ENCODE results near the gene ZNF512B.
"Not testable (repeated sequence)": the region's sequence is repeated elsewhere in the genome, so short reads cannot be mapped to it uniquely, and the experiment has no call there.

The ZNF512B gene, protein sequence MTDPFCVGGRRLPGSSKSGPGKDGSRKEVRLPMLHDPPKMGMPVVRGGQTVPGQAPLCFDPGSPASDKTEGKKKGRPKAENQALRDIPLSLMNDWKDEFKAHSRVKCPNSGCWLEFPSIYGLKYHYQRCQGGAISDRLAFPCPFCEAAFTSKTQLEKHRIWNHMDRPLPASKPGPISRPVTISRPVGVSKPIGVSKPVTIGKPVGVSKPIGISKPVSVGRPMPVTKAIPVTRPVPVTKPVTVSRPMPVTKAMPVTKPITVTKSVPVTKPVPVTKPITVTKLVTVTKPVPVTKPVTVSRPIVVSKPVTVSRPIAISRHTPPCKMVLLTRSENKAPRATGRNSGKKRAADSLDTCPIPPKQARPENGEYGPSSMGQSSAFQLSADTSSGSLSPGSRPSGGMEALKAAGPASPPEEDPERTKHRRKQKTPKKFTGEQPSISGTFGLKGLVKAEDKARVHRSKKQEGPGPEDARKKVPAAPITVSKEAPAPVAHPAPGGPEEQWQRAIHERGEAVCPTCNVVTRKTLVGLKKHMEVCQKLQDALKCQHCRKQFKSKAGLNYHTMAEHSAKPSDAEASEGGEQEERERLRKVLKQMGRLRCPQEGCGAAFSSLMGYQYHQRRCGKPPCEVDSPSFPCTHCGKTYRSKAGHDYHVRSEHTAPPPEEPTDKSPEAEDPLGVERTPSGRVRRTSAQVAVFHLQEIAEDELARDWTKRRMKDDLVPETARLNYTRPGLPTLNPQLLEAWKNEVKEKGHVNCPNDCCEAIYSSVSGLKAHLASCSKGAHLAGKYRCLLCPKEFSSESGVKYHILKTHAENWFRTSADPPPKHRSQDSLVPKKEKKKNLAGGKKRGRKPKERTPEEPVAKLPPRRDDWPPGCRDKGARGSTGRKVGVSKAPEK

GRCh38 chr20:63969838-63970713, at the start of gene ZNF512B:
ZNF512B (minus strand) TSS chr20:63969930; CDS start chr20:63967950, 1,980 bp downstream.
- H3K4me3 ChIP-seq (ENCODE audit: low read depth, low read length): peak within 1 kb of the TSS; percentile 70

DNA sequence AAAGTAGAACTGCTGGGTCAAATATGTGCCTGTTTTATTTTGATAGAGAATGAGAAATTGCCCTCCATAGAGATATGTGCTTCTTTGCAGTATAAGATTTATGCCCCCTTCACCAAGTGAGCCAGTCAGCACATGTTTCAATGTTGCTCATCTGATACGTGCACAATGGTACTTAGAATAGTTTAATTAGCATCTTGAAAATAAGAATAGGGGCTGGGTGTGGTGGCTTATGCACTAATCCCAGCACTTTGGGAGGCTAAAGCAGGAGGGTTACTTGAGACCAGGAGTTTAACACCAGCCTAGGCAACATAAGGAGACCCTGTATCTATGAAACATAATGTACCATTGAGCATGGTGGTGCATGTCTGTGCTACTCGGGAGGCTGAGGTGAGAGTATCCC, 45.9 kb upstream of the ZNF512B start:
- no peak overlapping the region for H3K4me3 ChIP-seq (ENCODE audit: low read depth, low read length)

DNA sequence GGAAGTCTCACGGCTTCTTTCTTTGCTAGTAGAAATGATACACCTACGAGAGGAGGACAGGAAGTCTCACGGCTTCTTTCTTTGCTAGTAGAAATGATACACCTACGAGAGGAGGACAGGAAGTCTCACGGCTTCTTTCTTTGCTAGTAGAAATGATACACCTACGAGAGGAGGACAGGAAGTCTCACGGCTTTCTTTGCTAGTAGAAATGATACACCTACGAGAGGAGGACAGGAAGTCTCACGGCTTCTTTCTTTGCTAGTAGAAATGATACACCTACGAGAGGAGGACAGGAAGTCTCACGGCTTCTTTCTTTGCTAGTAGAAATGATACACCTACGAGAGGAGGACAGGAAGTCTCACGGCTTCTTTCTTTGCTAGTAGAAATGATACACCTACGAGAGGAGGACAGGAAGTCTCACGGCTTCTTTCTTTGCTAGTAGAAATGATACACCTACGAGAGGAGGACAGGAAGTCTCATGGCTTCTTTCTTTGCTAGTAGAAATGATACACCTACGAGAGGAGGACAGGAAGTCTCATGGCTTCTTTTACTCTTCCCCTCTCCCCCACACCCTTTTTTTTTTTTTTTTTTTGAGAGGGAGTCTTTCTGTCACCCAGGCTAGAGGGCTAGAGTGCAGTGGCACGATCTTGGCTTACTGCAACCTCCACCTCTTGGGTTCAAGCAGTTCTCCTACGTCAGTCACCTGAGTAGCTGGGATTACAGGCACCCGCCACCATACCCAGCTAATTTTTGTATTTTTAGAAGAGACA, 42.8 kb upstream of the ZNF512B start:
- H3K4me3 ChIP-seq (ENCODE audit: low read depth, low read length): not testable (repeated sequence)

DNA sequence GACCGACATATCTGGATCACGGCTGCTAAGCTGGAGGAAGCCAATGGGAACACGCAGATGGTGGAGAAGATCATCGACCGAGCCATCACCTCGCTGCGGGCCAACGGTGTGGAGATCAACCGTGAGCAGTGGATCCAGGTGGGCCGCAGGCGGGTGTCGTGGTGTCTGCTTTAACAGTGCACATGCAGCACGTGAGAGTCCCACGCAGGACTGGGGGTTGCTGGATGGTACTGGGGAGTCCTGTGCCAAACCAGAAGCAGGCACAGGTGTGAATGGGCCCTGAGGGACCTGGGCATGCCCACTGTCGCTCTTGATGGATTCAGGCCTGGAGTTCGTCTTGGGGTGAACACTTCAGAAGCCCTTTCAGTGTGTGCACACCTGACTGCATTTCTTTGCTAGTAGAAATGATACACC, 41.6 kb upstream of the ZNF512B start:
- no peak overlapping the region for H3K4me3 ChIP-seq (ENCODE audit: low read depth, low read length)

GRCh38 chr20:64010711-64011237, 41.0 kb upstream of the ZNF512B start:
- H3K4me3 ChIP-seq (ENCODE audit: low read depth, low read length): no peak overlapping the region

GRCh38 chr20:64009811-64010387, 40.2 kb upstream of the ZNF512B start:
- H3K4me3 ChIP-seq (ENCODE audit: low read depth, low read length): no peak overlapping the region

GRCh38 chr20:64006902-64007301, 37.2 kb upstream of the ZNF512B start:
- H3K4me3 ChIP-seq (ENCODE audit: low read depth, low read length): no peak overlapping the region

DNA sequence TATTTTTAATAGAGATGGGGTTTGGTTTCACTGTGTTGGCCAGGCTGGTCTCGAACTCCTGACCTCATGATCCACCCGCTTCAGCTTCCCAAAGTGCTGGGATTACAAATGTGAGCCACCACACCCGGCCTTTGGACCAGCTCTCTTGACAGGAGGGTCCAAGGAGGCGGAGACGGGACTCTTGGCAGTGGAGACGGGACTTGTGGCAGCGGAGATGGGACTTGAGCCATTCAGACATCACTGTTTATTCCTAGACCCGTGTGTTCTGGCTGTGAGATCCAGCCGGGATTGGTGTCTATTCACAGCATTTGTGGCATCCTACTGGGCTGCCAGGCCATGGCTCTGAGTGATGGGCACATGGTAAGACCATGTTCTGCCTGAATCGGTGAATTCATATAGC, 36.8 kb upstream of the ZNF512B start:
- no peak overlapping the region for H3K4me3 ChIP-seq (ENCODE audit: low read depth, low read length)

GRCh38 chr20:64005394-64005793, 35.7 kb upstream of the ZNF512B start:
- no peak overlapping the region for H3K4me3 ChIP-seq (ENCODE audit: low read depth, low read length)

DNA sequence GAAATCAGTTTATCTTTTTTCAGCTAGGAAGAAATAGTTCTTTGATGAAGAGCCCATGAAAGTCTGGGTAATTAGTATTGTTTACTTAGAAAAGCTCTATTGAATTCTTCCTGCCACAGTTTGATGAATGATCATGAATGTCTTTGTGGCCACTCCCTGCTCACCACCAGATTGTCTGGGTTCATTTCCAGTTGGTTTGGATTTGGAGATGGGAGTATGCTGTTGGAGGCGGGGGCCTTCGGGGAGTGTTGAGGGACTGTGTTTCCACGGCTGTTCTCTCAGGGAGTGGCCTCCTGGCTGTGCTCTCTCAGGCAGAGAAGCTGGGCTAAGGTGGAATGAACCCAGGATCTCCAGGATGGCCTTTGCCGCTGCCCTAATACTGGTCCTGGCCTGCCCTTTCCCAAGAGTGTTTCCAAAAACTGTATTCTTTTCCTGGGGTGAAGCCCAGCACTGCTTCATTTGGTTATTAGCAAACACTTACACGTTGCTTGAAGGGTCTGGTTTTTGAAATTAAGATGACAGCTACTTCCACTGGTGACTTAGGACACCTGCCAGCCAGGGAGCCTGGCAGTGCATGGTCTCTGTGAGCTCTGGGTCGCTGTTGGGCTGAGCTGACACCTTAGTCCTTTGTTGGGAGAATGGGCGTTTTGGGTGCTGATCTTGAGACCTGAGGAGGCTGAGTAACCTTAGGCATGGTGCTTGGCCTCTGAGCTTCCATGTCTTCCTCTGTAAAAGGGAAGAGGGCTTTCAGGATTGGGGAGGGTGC, 34.4 kb upstream of the ZNF512B start:
- no peak overlapping the region for H3K4me3 ChIP-seq (ENCODE audit: low read depth, low read length)

DNA sequence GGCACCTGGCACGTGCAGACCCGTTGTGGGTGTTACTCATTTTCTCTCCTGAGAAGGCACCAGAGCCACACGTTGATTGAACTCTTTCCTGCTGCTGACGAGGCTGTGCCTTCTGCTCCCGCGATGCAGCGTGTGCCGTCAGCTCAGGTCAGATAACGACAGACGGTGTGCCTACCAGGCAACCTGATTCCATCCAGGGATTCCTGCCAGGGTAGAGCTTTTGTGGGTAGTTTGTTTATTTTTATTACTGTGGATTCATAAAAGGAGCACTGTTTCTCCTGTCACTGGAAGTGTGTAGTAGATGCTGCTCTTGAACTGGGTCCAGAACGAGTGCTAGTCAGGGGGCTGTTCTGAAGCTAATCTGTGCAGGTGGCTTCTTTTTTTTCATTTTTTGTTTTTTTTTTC, 31.9 kb upstream of the ZNF512B start:
- no peak overlapping the region for H3K4me3 ChIP-seq (ENCODE audit: low read depth, low read length)

GRCh38 chr20:64000906-64001305, 31.2 kb upstream of the ZNF512B start:
- H3K4me3 ChIP-seq (ENCODE audit: low read depth, low read length): no peak overlapping the region

DNA sequence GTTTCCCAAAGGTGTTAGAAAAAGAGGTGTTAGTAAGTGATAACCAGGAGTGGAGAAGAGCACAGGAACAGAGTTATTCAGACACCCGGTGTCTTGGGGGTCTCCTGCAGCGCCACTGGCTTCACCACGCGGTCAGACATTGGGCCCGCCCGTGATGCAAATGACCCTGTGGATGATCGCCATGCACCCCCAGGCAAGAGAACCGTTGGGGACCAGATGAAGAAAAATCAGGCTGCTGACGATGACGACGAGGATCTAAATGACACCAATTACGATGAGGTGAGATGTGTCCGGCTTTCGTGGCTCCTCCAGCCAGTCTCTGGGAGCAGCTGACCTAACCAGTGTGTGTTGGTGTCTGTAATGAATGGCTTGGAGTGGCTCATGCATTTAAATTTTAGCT, 13.2 kb upstream of the ZNF512B start:
- no peak overlapping the region for H3K4me3 ChIP-seq (ENCODE audit: low read depth, low read length)

DNA sequence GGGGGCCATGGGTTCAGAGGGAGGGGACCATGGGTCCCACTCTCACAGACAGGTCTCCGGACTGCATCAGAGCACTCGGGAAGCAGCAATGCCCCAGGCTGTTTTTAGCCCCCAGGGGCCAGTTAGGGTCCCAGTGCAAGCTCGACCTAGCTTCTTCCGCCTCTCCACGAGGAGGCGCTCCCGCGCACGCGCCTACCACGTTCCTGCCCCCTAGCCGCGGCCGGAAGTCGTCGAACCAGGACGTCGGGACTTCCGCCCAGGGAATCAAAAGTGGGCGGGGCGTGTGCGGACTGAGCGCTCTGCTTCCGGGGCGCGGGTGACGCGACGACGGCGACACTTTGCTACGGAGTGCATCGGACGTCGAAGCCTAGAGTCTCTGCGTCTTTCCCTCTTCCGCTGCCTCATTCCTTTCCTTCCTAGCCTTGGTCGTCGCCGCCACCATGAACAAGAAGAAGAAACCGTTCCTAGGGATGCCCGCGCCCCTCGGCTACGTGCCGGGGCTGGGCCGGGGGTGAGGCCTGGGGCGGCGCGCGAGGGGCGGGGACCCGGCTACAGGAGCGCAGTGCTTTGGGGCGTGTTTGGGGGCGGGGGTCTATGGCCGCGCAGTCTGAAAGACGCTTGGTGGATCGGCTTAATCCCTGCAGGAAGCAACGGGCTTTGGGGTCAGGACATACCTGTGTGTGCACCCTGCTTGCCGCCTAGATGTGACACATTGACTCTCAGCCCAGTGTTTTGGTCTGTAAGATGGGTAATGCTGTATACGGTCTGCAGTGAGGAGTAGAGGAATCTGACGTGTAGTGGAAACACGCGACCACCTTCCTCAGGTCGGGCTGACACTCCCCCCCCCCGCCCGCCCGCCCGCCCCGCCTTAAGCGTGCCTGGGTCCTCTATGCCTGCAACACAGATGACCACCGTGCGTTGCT, 11.3 kb upstream of the ZNF512B start, which contains the start of gene PRPF6:
TSS of gene PRPF6 (plus strand) at position 327 of the 923 bp plus-strand sequence. CDS start at position 441, 114 bp downstream.
- H3K4me3 ChIP-seq (ENCODE audit: low read depth, low read length): peak within 1 kb of the TSS; percentile 94

DNA sequence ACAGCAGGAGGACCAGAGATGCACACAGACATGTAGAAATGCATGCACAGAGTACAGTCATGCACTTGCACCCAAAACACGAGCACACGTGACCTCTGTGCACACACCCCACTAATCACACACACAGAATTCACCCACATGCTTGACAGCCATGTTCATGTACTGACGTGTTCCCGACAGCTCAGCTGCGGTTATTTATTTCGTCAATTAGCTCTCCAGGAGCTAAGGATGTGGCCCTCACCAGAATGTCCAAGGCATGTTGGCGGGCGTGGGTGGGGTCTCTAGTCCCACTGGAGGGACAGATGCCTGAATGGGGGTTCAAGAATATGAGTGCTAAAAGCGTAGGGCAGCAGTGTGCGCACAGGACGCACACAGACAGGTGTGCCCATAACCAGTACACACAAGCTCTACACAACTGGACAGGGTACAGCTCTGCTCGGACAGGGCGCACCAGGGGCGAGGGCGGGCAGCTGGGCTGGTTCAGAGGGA, 10.6 kb upstream of the ZNF512B start:
- no peak overlapping the region for H3K4me3 ChIP-seq (ENCODE audit: low read depth, low read length)

GRCh38 chr20:63979557-63980316, 10.0 kb upstream of the ZNF512B start, which contains the start of gene SAMD10:
SAMD10 (minus strand) TSS chr20:63979642; CDS start chr20:63979467, 175 bp downstream.
- peak within 1 kb of the TSS; percentile 74 for H3K4me3 ChIP-seq (ENCODE audit: low read depth, low read length)

- peak overlapping the region; percentile 74 for H3K4me3 ChIP-seq (ENCODE audit: low read depth, low read length)
Observed at GRCh38 chr20:63979229-63979556, 9.5 kb upstream of the ZNF512B start.

Data from iPS-11a (cell line).